Astrocyte of the spinal cord (primary cell): ENCODE results near the gene PXYLP1.

Source experiments
- DNase-seq: peaks from one replicate; pipeline ENCODE4 v3.0.0; 2011; ENCODE audit warnings: low read depth, low spot score
- H3K4me3 ChIP-seq: 2 replicates; pipeline ENCODE4 v1.5.1; 2011; ENCODE audit warnings: low read depth, mild to moderate bottlenecking, low read length, moderate library complexity
- CTCF ChIP-seq: IDR thresholded peaks from 2 replicates; pipeline ENCODE4 v1.5.1; 2012; ENCODE audit warnings: low read depth, mild to moderate bottlenecking, low read length, inconsistent platforms
- in situ Hi-C: cut with HindIII; loops from 2 replicates; pipeline ENCODE4 v1.10.0; 2017; ENCODE audit warnings: low sequenced_read_pairs

The PXYLP1 gene

DNA sequence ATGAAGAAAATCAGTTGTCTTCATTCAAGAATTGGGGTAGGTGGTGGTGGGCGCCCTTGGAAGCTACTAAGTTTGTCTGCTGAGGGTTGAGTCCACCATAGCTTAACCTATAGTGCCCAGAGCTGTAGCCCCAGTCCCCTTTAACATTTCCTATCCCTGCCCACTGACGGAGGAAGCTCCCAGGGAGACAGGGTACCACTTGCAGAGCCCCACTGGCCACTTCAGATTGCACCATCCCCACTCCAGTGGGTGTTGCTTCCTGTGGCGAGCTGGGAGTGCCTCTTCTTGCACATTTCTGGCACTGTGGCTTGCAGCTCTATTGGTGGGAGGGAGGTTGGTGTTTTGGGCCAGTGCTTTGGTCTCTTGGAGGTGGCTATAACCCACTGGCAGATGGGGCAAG lies 2.7 kb downstream of the PXYLP1 start:
- no peak for DNase-seq
- no peak overlapping the region for H3K4me3 ChIP-seq
- in situ Hi-C loops, result no loop called here
- no peak for TF ChIP-seq CTCF

GRCh38 chr3:141235661-141236171 lies 4.1 kb downstream of the PXYLP1 start:
- in situ Hi-C loops, result no loop called here
- DNase-seq, result no peak
- no peak for TF ChIP-seq CTCF
- no peak overlapping the region for H3K4me3 ChIP-seq

GRCh38 chr3:141236361-141236760 lies 4.7 kb downstream of the PXYLP1 start:
- no peak for DNase-seq
- no peak overlapping the region for H3K4me3 ChIP-seq
- TF ChIP-seq CTCF, result no peak
- in situ Hi-C loops, result no loop called here

GRCh38 chr3:141237701-141238521 lies 6.3 kb downstream of the PXYLP1 start:
- peak; percentile 26 for DNase-seq
- no peak for TF ChIP-seq CTCF
- no peak overlapping the region for H3K4me3 ChIP-seq
- in situ Hi-C loops, result no loop called here

DNA sequence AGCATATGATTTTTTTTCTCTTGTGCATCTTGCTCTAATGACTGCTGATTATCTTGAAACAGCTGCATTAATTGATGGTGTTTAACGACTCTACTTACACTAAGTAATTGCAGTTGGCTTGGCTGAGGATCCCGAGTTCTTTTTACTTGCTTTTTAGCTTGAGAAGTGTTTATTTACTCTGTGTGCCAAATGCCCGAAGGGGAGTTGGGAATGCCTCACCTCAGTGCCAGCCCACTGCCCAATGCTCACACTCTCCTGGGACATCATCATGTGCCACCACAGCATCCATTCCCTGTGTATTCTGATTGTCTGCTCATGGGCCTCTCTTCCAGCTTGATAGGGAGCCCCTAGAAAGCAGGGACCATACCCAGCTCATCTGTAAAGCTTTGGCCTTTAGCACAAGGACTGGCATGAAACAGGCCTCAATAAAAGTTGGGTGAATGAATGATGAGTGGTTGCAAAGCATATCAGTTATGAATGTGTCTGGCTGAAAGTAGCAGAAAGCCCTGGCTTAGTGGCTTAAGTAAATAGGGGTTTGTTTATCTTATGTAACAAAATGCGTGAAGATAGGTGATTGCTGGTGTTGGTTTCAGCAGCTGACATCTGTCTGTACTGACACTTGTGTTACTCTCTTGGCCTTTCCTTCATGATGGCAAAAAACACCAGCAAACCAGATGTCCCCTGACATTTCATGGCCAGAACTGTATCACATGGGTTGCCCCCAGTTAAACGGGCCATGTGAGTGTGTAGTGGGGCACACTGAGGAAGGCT lies 8.1 kb downstream of the PXYLP1 start:
- in situ Hi-C loops, result no loop called here
- no peak for TF ChIP-seq CTCF
- no peak for DNase-seq
- no peak overlapping the region for H3K4me3 ChIP-seq

DNA sequence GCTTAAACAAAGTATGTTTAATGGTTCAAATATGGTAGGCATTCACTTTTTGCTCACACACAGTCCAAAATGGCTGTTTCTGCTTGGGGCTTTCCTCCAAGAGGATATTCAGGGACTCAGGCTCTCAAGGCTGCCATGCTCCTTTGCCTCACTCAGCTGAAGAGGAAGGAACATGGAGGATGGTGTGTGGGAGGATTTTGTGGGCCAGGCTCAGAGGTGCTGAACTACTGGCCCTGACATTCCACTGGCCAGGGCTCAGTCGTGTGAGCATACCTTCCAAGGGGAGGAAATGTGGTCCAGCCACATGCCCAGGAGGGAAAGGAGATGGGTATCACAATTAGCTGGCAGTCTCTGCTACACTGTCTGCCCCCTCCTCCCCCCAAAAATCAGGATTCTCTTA lies 8.7 kb downstream of the PXYLP1 start:
- TF ChIP-seq CTCF, result no peak
- H3K4me3 ChIP-seq, result no peak overlapping the region
- in situ Hi-C loops, result no loop called here
- no peak for DNase-seq
